T-helper 9 cell (primary cell): ENCODE measurements around the gene WEE1.

Experiments
- DNase-seq: peaks from one replicate; pipeline ENCODE4 v3.0.0-alpha.2; 2020

Gene WEE1

DNA sequence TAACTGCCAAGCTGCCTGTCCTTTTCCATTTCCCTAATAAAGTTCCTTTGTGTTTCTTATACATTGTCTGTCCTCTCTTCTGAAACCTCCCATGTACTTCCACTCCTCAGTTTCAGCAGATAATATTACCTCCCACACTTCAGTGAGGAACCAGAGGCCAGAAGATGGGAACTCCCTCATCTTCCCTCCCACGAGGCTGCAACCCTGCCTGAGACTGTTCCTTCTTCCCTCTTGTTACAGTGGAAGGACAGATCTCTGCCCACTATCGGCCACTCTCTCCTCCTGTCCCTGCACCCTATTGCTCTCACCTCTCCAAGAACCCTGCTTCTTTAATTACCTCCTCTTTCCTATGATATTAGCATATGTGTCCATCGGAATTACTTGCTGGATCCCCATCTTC lies 52.3 kb downstream of the WEE1 start:
- no peak for DNase-seq

DNA sequence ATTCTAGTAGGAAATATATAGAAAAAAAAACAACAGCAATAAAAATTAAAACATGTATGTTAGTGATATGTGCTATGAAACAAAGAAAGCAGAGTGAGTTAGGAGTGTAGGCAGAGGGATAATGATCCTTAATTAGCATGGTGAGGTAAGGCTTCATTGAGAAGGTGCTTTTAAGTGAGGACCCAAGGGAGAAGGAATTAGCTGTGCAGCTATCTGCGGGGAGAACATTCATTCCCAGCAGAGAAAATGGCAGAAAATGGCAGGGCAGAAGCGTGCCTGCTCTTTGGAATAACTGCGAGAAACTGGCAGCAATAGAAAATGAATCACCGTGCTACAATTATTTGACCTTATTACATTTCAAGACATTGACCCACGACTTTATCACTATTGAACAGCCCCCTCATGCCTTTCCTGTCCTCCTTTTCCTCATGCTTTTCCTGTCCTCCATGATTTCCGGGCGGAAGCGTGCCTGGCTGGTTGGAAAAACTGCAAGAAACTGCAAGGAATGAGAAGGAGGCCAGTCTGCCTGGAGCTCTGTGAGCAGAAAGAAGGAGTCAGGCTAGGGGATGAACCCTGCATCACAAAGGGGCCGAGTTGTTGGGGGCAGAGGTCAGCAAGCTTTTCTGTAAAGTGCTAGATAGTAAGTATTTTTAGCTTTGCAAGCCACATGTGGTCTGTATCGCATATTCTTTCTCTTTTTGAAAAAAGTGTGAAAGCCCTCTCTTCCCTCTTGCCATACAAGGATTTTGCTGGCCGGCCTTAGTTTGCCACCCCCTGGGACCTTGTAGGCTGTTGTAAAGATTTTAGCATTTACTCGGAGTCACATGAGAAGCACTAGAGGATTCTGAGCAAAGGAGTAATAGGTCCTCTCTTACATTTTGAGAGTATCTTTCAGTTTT lies 53.3 kb downstream of the WEE1 start:
- DNase-seq = no peak

DNA sequence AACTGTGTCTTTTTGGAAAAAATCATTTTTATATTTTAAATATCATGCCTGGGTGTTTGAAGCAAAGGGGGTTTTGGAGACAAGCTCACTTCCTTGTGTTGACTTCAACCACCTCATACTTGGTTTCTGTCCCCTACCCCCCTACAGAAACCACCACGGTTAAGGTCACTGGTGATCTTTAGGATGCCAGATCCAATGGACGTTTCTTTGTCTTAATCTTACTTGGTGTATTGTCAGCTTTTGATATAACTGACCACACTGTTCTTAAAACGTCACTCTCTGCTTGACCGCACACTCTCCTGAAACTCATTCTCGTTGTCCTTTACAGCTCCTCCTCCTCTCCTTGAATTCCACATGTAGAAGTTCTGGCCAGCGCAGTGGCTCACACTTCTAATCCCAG lies 55.6 kb downstream of the WEE1 start:
- no peak for DNase-seq

DNA sequence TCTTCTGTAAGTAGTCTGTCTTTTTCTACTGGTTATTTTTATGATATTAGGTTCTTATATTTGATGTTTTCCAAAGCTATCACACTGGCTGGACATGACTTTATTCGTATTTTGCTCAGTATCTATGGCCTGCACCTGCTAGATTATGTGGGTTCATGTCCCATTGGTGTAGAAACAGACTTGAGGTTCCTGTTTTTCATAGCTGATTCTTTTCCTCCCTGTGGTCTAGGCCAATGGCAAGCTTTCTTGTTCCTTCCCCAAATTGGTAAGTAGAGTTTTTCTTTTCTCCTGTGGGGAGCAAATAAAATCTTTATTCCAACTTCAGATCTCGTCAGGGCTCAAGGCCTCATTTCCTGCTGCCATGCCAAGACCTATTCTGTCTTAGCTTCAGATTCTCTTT lies 60.2 kb downstream of the WEE1 start:
- DNase-seq = no peak

DNA sequence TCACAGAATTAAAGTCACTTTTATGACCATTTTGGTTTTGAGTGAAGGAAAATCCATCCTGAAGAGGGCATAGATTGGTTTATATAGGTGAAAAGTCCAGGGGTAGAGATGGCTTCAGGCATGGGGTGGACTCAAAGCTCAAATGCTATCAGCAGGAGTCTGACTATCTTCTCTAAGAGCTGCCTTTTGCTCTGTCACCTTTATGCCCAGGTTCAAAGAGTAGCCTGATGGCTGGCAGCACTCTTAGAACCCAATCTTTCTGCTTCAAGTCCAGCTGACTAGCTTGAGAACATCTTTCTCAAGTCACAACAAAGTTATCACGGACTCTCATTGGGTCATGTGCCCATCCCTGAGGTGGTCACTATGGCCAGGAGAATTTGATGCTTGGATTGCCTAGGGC lies 63.2 kb downstream of the WEE1 start:
- DNase-seq = no peak

DNA sequence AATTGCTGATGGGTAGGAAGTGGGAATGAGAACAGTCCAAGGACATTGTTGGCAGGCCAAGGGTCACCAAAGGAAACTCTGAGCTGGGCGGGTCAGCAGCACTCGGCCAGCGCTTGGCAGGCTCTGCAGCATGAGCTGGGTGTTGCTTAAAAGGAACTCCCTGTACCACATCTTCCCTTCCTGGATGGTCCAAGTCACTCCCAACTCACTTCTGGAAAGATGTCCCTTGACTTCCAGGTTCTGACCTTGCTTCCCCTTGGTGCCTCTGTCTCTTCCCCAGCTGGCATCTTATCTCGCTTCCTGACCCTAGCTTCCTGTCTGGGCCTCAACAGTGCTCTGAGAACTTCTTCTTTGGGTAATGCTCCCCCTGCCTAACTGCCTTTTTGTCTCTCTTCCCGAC lies 65.6 kb downstream of the WEE1 start:
- DNase-seq = no peak
